GM19193 (cell line): ENCODE data around the gene EPB41L4A.

ENCODE experiments used
- POLR2A ChIP-seq: IDR thresholded peaks from 4 replicates; pipeline ENCODE4 v1.6.1; 2011; ENCODE audit not compliant: insufficient read depth, insufficient read length; ENCODE audit errors: extremely low read depth

Gene EPB41L4A

DNA sequence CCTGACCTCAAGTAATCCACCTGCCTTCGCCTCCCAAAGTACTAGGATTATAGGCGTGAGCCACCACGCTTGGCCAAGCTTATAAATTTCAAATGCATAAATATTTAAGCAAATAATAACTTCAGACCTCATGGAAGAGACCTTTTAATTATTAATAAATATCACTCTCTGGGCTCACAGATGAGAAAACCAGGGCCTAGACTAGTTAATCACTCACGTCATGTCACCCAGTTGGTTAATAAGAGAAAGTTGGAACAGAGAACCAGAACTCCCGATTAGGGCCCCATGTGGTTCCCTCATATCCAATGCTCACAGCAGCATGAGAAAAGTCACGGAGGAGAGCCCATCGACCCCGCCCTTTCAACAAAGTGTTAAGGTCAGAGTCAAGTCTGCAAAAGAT lies 79.3 kb downstream of the EPB41L4A start:
- TF ChIP-seq POLR2A, result no peak

DNA sequence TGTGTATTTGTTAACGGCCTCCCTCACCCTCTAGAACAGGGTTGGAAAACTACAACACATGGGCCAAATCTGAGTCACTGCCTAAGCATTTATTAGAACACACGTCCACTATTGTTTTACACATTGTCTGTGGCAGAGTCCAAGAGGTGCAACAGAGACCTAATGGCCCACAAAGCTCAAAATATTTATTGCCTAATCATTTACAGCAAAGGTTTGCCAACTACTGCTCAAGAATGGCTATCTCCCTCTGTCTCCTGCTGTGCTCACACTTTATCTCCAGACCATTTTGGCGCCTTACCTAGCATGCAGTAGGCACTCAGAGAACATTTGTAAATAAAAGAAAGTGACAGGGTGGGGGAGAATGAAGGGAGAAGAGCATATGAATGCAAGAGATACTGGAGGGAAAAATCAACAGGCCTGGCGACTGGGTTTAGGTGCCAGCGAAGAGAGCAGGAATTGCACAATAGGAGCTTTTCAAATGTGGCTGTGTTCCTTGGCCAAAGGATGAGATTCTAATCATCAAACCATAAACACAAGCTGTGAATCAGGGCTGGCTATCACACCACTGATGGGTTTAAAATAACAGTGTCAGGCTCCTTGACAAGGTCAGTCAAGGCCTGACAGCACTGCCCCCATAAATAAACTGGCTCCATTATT lies 80.3 kb downstream of the EPB41L4A start:
- TF ChIP-seq POLR2A, result no peak

DNA sequence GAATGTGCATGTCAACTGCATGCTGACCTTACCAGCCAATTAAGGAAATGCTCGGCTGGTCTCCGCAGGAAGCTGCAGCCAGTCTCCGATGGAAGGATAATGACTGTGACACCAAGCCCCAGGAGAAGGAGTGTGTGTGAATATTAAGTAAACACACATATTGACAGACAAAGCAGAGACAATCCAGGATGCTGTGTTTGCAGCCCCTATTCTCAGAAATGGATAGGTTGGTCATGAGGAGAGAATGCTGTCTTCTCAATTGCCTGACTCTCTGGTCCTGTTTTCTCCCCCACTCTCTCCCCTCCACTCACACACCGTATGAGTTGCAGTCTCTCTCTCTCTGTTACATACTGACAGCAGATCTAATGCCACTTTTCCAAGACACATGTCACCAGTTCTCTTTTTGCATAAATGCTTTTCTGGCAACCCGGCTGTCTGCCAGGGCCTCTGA lies 85.7 kb downstream of the EPB41L4A start:
- TF ChIP-seq POLR2A, result no peak

DNA sequence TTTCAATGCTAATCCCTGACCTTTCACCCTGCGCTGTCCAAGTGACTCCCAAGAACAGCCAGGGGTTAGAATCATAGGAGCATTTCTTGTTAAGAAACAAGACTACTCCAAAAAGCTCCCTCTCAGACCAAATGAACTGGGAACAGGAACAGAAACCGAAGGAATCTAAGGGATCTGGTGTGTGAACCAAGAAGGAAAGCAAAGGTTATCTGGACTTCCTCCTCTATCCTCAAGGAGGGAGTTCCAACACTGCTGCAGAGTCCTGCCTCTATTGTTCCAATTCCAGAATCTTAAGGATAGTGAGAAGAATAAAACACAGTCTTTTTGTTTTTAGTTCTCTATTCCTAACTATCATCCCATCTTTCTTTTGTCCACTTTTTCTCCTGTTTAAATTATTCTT lies 87.2 kb downstream of the EPB41L4A start:
- no peak for TF ChIP-seq POLR2A

DNA sequence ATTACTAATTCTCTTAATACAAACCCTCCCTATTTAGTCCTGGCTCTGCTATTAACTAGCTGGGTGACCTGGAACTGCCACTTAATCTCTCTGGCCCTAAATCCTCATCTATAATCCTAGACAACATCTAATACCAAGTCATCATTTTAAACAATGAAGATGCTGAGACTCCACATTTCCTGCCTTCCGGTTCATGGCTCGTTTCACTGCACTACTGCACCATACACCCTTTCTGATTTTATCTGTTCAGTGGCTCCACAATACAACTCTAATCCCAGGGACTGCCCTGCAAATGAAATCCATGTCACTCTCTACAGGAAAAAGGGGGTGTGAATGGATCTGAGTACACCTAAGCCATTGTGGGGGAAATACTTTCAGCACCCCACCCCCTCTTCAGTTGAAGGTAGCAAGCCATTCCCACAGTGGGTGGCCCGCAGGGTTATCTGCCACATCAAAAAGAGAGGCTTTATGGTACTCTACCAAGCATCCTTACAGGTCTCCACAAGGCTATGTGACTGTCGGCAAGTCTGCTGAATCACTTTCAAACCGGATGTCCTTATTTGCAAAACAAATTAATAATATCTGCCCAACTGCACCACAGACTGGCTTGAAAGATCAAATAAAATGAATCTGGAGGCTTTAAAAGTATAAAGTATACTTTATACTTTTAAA lies 89.5 kb downstream of the EPB41L4A start:
- no peak for TF ChIP-seq POLR2A

DNA sequence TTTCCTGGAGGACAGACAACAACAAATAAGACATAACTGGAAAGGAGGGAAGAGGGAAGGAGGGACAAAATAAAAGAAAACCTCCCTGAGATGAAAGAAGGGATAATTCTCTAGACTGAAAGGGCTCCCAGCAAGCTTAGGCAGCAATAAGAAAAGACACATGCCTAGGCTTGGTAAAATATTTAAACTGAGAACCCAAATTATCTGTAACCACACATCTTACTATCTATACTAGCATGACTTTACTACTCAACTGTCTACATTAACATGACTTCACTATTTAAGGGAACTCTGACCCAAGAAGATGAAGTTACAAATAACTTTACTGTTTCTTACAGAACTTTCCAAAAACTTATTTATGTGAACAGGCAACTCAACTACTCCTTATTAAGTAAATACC lies 95.9 kb downstream of the EPB41L4A start:
- TF ChIP-seq POLR2A, result no peak

DNA sequence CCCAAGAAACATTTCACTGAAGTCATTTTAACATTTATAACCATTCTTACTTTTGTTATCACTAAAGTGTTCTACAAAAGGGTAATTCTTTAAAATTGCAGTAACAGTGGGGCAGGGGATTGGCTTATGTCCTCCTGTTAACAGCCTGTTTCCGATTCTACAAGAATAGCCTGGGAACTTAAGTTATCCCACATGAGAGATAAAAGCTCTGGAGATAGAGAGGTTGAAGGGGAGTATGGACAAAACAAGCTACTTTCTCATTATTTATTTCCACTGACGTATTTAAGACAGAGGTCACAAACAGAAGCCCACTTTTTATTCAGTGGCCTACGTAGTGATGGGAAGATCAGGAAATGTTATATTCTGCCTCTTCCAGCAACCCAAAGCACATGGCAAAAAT lies 98.7 kb downstream of the EPB41L4A start:
- no peak for TF ChIP-seq POLR2A

DNA sequence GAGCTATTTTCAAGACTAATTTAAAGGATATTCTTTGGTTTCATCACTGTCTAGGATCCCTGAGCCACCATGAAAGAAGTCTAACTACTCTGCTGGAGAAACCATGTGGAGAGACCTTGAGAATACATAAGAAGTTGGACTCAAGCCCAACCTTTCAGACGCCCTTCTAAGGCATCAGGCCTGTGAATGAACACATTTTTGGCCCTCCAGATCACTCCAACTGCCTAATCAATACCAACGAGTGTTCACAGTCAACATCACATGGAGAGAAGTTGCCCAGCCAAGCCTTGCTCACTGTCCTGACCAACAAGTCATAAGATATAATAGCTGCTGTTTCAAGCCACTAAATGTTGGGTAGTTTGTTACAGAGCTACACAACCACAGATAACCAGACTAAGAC lies 100.7 kb downstream of the EPB41L4A start:
- no peak for TF ChIP-seq POLR2A

DNA sequence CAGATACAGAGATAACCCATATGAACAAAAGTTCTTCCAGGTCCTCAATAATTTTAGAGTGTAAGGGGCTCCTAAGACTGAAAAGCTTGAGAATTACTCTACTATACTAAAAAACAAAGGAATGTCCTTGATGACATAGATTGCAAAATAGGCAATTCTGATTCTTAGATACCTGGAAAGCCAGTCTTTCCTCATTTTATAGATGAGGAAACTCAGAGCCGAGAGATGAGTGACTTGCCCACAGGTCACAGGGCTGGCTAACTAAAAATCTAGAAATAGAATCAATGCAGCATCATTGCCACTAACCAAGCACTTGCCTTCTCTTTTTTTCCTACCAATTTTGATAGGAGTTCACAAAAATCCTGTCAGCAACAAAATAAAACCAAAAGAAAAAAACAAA lies 101.2 kb downstream of the EPB41L4A start:
- no peak for TF ChIP-seq POLR2A

DNA sequence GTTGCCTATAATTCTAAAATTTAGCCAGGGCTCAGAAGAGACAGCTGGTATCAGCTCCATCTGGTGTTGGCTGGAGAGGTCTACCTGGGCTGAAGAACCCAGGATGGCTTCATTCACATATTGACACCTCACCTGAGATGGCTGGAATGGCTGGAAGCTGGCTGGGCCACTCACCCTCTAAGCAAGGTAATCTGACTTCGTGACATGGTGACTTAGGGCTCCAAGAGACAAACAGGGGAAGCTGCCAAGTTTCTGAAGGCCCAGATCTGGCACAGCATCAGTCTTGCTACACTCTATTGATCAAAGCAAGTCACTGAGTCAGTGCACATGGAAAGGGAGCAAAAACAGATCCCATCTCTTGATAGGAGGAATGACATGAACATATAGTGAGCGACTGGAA lies 102.3 kb downstream of the EPB41L4A start:
- TF ChIP-seq POLR2A, result no peak

DNA sequence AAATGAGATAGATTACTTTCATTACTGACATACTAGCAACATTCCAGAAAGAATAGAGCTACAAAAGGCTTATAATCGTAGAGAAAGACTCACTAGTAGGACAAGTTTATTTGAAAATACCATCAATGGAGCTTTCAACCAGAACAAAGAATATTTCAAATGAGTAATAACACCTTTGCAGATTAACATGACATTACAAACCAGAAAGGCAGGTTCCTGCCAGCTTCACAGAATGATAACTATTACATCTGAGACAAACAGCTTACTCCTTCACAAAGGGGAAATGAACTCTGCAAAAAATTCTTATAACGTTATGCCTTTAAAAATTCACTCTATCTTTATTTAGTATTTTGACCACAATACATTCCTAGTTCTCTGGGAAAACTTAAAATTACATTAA lies 103.1 kb downstream of the EPB41L4A start:
- no peak for TF ChIP-seq POLR2A

DNA sequence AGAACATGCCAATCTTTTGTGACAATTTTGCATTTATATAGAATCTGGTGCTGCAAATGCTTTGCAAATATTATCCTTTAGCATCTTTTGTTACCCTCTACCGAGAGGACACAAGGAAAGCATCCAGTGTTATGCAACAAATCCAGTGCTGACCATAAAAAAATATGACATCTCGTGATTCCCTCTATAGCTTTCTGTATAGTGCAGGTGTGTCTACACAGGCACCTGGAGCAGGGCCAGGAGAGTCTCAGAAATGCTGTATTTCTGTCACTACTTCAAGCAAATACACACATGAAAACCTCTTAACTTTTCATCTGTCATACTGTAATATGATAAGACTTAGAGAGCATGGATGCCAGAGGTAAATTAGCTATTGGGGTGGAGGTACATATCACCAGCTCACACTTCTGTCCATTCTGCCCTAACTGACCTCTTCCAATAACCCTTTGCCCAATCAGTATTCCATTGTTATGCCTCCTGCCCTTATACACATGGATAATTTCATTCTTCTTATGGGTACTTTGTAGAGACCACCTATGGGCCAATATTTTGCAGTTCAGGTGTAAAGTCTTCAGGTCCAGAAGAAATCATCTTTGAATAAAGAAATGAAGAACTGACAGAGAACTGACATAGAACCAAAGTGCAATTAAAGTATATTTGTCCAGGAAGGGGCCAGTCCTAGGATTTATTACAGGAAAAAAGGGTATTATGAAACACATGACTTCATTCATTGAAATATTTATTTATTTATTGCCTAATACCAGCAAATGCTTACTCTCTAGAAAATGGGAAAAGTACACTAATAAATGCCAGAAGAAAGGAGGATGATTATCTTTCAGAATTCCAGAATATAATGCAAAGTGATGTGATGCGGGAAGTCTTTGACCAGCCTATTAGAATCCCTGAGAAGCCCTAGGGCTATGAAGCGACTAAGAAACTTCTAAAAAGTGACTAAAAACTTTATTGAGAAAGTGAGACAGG lies 106.5 kb downstream of the EPB41L4A start:
- TF ChIP-seq POLR2A, result no peak

DNA sequence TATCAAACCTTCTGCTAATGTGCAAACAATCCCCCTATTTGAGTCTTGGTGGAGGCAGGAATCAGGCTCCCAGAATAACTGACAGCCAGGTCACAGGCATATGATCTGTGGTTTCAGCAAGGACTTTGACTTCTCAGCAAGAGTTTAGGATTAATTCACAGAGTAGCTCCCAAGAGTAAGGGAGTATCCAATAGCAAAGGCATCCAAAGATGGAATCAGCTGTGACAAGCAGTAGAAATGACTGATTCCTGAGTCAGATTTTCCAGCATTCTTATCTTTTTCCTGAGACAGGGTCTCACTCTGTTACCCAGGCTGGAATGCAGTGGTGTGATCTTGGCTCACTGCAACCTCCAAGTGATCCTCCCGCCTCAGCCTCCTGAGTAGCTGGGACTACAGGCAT lies 108.3 kb downstream of the EPB41L4A start:
- no peak for TF ChIP-seq POLR2A

DNA sequence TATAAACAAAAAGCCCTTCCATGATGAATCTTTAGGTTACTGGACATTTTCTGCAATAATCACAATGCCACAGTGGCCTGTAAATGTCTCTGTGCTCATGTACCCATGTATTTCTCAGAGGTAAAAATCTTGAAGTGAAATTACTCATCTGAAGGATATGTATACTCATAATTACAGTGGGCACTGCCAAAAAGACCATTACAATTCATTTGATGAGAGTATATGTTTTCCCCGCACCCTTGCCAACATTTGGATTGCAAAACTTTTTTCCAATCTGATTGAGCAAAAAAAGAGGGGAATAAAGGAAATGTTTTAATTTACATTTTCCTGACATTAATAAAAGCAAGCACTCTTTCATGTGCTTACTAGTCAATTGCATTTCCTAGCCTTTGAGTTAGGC lies 110.5 kb downstream of the EPB41L4A start:
- no peak for TF ChIP-seq POLR2A

DNA sequence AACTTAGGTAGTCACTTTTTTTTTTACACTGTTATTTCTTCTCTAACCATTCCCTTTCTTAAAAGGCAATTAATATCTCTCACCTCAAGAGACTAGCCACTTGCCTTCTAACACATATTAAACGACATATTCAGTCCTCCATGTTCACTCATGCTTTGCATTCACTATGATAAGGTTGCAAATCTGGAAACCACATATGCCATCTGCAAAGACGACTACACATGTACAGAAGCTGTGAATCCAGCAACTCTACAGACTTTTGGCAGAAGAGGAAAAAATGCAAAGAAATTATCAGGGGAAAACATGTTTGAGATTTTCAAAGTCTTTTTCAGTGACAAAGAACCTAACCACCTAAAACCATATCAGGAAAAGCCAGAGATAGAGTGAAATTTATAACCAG lies 112.1 kb downstream of the EPB41L4A start:
- no peak for TF ChIP-seq POLR2A
